ENCODE results near the gene CNN2. TPM values are rescaled to one million over a fixed set of nuclear protein-coding genes. Genes with fewer than 3 reads are reported as not detected.

The CNN2 gene
- total and polyA plus RNA-seq, 2 of the 13 experiments (the other 11 are each of a cell fraction or from before 2014, with no cell fraction given): 63.6 to 70.0 TPM

DNA sequence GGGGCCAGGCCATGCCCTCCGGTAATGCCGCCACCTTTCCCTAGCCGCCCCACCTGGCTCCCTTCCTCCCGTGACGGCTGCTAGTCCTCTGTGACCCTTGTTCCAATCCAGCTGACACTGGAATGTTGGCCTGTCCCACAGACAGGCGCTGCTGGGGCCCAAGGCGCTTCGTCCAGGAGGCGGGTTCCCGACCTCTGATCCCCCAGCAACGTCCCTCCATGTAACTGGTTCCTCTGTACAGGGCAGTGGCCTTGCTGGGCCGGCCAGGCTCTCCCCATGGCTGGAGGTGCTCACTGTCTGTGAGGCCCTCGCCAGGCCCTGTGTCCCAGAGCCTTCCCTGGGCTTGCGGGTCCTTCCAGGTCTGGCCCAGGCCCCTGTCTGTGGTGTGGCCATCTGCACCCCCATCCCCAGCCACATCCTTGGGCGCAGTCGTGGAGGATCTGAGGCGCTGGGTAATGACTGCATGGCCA is 33.0 kb upstream of the CNN2 start (continued):
- TF ChIP-seq, protein P1, sequence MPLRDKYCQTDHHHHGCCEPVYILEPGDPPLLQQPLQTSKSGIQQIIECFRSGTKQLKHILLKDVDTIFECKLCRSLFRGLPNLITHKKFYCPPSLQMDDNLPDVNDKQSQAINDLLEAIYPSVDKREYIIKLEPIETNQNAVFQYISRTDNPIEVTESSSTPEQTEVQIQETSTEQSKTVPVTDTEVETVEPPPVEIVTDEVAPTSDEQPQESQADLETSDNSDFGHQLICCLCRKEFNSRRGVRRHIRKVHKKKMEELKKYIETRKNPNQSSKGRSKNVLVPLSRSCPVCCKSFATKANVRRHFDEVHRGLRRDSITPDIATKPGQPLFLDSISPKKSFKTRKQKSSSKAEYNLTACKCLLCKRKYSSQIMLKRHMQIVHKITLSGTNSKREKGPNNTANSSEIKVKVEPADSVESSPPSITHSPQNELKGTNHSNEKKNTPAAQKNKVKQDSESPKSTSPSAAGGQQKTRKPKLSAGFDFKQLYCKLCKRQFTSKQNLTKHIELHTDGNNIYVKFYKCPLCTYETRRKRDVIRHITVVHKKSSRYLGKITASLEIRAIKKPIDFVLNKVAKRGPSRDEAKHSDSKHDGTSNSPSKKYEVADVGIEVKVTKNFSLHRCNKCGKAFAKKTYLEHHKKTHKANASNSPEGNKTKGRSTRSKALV (CRISPR knock-in tag; IDR thresholded peaks at IDR 0.05): no peak; the same call in 1 of the 2 replicates
- TF ChIP-seq ZNF652 (CRISPR knock-in tag; IDR thresholded peaks at IDR 0.05; ENCODE audit: borderline replicate concordance, low read depth) (no peak), ZNF777 (CRISPR knock-in tag; IDR thresholded peaks at IDR 0.05) (peak; percentile 64), ZMYM3 (CRISPR knock-in tag; IDR thresholded peaks at IDR 0.05) (peak; percentile 69; the same call in 1 of the 2 replicates), ZNF101 (CRISPR knock-in tag; IDR thresholded peaks at IDR 0.05; ENCODE audit: borderline replicate concordance, low read depth) (no peak), ZNF382 (CRISPR knock-in tag; IDR thresholded peaks at IDR 0.05; ENCODE audit: borderline replicate concordance) (no peak)
- TF ChIP-seq, protein P2, sequence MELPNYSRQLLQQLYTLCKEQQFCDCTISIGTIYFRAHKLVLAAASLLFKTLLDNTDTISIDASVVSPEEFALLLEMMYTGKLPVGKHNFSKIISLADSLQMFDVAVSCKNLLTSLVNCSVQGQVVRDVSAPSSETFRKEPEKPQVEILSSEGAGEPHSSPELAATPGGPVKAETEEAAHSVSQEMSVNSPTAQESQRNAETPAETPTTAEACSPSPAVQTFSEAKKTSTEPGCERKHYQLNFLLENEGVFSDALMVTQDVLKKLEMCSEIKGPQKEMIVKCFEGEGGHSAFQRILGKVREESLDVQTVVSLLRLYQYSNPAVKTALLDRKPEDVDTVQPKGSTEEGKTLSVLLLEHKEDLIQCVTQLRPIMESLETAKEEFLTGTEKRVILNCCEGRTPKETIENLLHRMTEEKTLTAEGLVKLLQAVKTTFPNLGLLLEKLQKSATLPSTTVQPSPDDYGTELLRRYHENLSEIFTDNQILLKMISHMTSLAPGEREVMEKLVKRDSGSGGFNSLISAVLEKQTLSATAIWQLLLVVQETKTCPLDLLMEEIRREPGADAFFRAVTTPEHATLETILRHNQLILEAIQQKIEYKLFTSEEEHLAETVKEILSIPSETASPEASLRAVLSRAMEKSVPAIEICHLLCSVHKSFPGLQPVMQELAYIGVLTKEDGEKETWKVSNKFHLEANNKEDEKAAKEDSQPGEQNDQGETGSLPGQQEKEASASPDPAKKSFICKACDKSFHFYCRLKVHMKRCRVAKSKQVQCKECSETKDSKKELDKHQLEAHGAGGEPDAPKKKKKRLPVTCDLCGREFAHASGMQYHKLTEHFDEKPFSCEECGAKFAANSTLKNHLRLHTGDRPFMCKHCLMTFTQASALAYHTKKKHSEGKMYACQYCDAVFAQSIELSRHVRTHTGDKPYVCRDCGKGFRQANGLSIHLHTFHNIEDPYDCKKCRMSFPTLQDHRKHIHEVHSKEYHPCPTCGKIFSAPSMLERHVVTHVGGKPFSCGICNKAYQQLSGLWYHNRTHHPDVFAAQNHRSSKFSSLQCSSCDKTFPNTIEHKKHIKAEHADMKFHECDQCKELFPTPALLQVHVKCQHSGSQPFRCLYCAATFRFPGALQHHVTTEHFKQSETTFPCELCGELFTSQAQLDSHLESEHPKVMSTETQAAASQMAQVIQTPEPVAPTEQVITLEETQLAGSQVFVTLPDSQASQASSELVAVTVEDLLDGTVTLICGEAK (IDR thresholded peaks at IDR 0.05): no peak
- TF ChIP-seq, protein P2 (CRISPR knock-in tag; IDR thresholded peaks at IDR 0.05): no peak
- TF ChIP-seq, protein P3, sequence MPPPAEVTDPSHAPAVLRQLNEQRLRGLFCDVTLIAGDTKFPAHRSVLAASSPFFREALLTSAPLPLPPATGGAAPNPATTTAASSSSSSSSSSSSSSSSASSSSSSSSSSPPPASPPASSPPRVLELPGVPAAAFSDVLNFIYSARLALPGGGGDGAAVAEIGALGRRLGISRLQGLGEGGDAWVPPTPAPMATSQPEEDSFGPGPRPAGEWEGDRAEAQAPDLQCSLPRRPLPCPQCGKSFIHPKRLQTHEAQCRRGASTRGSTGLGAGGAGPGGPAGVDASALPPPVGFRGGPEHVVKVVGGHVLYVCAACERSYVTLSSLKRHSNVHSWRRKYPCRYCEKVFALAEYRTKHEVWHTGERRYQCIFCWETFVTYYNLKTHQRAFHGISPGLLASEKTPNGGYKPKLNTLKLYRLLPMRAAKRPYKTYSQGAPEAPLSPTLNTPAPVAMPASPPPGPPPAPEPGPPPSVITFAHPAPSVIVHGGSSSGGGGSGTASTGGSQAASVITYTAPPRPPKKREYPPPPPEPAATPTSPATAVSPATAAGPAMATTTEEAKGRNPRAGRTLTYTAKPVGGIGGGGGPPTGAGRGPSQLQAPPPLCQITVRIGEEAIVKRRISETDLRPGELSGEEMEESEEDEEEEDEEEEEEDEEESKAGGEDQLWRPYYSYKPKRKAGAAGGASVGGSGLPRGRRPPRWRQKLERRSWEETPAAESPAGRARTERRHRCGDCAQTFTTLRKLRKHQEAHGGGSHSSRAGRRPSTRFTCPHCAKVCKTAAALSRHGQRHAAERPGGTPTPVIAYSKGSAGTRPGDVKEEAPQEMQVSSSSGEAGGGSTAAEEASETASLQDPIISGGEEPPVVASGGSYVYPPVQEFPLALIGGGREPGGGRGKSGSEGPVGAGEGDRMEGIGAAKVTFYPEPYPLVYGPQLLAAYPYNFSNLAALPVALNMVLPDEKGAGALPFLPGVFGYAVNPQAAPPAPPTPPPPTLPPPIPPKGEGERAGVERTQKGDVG (CRISPR knock-in tag; IDR thresholded peaks at IDR 0.05; ENCODE audit: borderline replicate concordance): 0 out of 2 replicates have a peak, but pooled peaks have one; percentile 77

Measured in HepG2 (cell line).